ENCODE results near the gene ANO9.

DNA sequence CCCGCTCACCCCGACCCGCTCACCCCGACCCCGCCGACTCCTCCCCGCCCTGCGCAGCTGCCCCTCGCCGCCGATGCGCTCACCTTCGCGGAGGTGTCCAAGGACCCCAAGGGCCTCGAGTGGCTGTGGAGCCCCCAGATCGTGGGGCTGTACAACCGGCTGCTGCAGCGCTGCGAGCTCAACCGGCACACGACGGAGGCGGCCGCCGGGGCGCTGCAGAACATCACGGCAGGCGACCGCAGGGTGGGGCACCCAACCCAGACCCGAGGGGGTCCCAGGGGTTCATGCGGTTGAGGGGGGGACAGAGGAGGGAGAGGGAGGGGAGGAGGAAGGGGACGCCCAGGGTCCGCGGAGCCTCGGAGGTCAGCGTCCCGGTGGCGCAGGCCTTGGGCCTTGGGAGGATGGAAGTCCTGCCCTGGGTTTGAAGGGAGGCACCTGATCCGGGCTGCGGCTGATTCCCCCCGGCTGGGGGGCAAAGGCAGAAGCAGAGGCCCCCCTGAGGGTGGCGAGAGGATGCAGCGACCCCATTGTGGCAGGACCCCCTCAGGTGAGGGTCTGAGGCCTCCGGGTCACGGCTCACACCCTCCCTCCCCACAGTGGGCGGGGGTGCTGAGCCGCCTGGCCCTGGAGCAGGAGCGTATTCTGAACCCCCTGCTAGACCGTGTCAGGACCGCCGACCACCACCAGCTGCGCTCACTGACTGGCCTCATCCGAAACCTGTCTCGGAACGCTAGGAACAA, 38.6 kb downstream of the ANO9 start:
- TF ChIP-seq, protein P1, sequence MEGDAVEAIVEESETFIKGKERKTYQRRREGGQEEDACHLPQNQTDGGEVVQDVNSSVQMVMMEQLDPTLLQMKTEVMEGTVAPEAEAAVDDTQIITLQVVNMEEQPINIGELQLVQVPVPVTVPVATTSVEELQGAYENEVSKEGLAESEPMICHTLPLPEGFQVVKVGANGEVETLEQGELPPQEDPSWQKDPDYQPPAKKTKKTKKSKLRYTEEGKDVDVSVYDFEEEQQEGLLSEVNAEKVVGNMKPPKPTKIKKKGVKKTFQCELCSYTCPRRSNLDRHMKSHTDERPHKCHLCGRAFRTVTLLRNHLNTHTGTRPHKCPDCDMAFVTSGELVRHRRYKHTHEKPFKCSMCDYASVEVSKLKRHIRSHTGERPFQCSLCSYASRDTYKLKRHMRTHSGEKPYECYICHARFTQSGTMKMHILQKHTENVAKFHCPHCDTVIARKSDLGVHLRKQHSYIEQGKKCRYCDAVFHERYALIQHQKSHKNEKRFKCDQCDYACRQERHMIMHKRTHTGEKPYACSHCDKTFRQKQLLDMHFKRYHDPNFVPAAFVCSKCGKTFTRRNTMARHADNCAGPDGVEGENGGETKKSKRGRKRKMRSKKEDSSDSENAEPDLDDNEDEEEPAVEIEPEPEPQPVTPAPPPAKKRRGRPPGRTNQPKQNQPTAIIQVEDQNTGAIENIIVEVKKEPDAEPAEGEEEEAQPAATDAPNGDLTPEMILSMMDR (conservative IDR thresholded peaks at IDR 0.05; ENCODE audit: low read depth in 2 of 2), result no peak
- no peak for TF ChIP-seq POLR2AphosphoS5 (IDR thresholded peaks at IDR 0.05; ENCODE audit: low read depth)
